IMR-90 (cell line): ENCODE results near the gene IDH3G.

ENCODE experiments used
- FOS ChIP-seq: fragments of 150-350 bp; IDR thresholded peaks from 2 replicates; pipeline ENCODE4 v1.6.1; 2016; ENCODE audit warnings: low read depth, low read length
- MAFK ChIP-seq: IDR thresholded peaks from 2 replicates; pipeline ENCODE4 v1.6.1; 2012; ENCODE audit warnings: low read depth, low read length, improper control_type of control experiment
- MAZ ChIP-seq: IDR thresholded peaks from 2 replicates; pipeline ENCODE4 v1.6.1; 2012; ENCODE audit warnings: low read depth, mild to moderate bottlenecking, low read length, improper control_type of control experiment, moderate library complexity, borderline replicate concordance
- POLR2A ChIP-seq: IDR thresholded peaks from 2 replicates; pipeline ENCODE4 v1.6.1; 2012; ENCODE audit warnings: mild to moderate bottlenecking, low read depth, low read length
- RCOR1 ChIP-seq: IDR thresholded peaks from 2 replicates; pipeline ENCODE4 v1.6.1; 2012; ENCODE audit warnings: mild to moderate bottlenecking, low read length, improper control_type of control experiment; ENCODE audit not compliant: insufficient replicate concordance
- SMC3 ChIP-seq: fragments of 150-350 bp; IDR thresholded peaks from 2 replicates; pipeline ENCODE4 v1.6.1; 2016; ENCODE audit warnings: low read depth, mild to moderate bottlenecking, antibody characterized with exemption, low read length, moderate library complexity
- TF ChIP-seq, protein P1 (sequence below): conservative IDR thresholded peaks from 2 replicates; pipeline ENCODE4 v1.5.1; 2012; ENCODE audit warnings: mild to moderate bottlenecking, low read depth, low read length, improper control_type of control experiment

DNA sequence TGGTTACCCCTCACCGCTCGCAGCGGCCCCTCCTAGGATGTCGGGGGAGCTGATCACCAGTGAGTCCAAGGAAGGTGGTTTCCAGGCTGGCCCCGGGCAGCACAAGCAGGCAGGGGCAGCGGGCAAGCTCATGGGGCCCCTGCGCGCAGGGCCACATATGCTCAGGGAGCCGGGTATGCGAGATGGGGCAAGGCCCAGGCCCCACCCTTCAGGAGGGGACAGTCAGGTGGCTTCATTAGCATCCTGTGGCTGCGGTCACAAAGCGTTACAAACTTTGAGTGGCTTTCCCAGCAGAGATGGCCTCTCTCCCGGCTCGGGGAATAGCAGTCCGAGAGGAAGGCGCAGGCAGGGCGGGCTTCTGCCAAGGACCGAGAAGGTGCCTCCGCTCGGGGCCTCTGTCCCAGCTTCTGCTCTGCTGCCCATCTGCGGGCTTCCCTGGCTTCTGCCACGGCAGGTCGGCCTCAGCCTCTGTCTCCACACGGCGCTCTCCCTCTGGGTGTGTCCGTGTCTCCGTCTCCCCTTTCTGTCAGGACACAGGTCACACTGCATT, 56.0 kb downstream of the IDH3G start:
- TF ChIP-seq MAFK (no peak), POLR2A (no peak), SMC3 (no peak), FOS (no peak), MAZ (no peak), RCOR1 (no peak)
- TF ChIP-seq, protein P1, sequence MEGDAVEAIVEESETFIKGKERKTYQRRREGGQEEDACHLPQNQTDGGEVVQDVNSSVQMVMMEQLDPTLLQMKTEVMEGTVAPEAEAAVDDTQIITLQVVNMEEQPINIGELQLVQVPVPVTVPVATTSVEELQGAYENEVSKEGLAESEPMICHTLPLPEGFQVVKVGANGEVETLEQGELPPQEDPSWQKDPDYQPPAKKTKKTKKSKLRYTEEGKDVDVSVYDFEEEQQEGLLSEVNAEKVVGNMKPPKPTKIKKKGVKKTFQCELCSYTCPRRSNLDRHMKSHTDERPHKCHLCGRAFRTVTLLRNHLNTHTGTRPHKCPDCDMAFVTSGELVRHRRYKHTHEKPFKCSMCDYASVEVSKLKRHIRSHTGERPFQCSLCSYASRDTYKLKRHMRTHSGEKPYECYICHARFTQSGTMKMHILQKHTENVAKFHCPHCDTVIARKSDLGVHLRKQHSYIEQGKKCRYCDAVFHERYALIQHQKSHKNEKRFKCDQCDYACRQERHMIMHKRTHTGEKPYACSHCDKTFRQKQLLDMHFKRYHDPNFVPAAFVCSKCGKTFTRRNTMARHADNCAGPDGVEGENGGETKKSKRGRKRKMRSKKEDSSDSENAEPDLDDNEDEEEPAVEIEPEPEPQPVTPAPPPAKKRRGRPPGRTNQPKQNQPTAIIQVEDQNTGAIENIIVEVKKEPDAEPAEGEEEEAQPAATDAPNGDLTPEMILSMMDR, result no peak
